ENCODE results near the gene KCNJ2. TPM values are rescaled to one million over a fixed set of nuclear protein-coding genes. Genes with fewer than 3 reads are reported as not detected.

The KCNJ2 gene
- total and polyA plus RNA-seq, 8 donors: 3.2 to 25.3 (median 5.4) TPM

DNA sequence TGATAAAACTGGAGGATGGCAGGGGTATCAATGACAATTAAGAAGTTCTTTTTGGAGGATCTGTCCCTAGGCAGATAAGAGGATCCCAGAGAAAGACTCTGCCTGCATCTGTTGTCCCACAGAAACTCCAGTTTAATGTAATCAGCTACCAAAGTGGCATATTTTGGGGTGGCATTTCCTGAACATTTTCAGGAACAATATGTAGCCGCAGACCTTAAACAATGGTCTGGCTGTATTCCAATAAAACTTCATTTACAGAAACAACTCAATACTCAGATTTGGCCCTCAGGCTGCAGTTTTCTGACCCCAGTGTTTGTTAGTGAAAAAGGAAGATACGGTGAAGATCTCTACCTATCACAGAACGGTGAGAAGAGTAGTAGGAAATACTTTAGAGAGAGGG is 48.2 kb upstream of the KCNJ2 start:
- ATAC-seq (no peak), DNase-seq (no peak)
- no peak overlapping the region for H3K4me3 ChIP-seq
- TF ChIP-seq, protein P1, sequence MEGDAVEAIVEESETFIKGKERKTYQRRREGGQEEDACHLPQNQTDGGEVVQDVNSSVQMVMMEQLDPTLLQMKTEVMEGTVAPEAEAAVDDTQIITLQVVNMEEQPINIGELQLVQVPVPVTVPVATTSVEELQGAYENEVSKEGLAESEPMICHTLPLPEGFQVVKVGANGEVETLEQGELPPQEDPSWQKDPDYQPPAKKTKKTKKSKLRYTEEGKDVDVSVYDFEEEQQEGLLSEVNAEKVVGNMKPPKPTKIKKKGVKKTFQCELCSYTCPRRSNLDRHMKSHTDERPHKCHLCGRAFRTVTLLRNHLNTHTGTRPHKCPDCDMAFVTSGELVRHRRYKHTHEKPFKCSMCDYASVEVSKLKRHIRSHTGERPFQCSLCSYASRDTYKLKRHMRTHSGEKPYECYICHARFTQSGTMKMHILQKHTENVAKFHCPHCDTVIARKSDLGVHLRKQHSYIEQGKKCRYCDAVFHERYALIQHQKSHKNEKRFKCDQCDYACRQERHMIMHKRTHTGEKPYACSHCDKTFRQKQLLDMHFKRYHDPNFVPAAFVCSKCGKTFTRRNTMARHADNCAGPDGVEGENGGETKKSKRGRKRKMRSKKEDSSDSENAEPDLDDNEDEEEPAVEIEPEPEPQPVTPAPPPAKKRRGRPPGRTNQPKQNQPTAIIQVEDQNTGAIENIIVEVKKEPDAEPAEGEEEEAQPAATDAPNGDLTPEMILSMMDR (IDR thresholded peaks at IDR 0.05): no peak
- H3K36me3 ChIP-seq: no peaks in the 10 kb centered on the region
- no peak overlapping the region for H3K27ac ChIP-seq
- H3K9me3 ChIP-seq: no peaks in the 10 kb centered on the region
- no peaks in the 10 kb centered on the region for H3K27me3 ChIP-seq
- intact Hi-C loops (cut with DNase I): no loop called here
- H3K4me1 ChIP-seq: peaks cover 0 to 28% of the 10 kb centered on the region in 2 donors

- Histone ChIP-seq H3K9me3 (no peaks in the 10 kb centered on the region), H3K36me3 (no peaks in the 10 kb centered on the region), H3K4me1 (peaks cover 0 to 28% of the 10 kb centered on the region in 2 donors), H3K27me3 (no peaks in the 10 kb centered on the region), H3K4me3 (no peak overlapping the region), H3K27ac (no peak overlapping the region)
- ATAC-seq (peak; percentile 29), DNase-seq (no peak)
- TF ChIP-seq, protein P1 (IDR thresholded peaks at IDR 0.05): no peak
- intact Hi-C loops (cut with DNase I): no loop called here
Measured at GRCh38 chr17:70123193-70123592, 46.1 kb upstream of the KCNJ2 start.

DNA sequence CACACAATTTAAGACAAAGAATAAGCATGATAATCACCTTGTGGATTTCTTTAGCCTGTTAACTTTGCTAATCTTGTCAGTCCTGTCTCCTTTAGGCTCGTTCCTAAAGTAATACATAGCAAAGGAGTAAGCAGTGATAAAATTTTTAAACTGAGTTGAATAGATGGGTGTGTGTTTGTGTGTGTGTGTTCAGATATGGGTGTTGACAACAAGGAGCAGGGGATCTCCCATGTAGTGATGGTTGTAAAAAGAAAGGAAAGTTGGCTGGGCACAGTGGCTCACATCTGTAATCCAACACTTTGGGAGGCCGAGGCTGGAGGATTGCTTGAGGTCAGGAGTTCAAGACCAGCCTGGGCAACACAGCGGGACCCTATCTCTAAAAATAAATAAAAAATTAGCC is 44.6 kb upstream of the KCNJ2 start:
- TF ChIP-seq, protein P1 (IDR thresholded peaks at IDR 0.05): no peak
- ATAC-seq: no peak
- intact Hi-C loops (cut with DNase I): no loop called here

GRCh38 chr17:70127221-70127873 is 42.0 kb upstream of the KCNJ2 start:
- H3K4me1 ChIP-seq: peaks cover 0 to 11% of the 10 kb centered on the region in 2 donors
- H3K9me3 ChIP-seq: no peaks in the 10 kb centered on the region
- no peak overlapping the region for H3K4me3 ChIP-seq
- TF ChIP-seq, protein P1 (IDR thresholded peaks at IDR 0.05): no peak
- no peaks in the 10 kb centered on the region for H3K27me3 ChIP-seq
- no peaks in the 10 kb centered on the region for H3K36me3 ChIP-seq
- DNase-seq: no peak
- no peak overlapping the region for H3K27ac ChIP-seq
- intact Hi-C loops (cut with DNase I): no loop called here
- ATAC-seq: no peak

More for the DNA sequence above, 44.6 kb upstream of the KCNJ2 start:
- Histone ChIP-seq H3K27me3 (no peaks in the 10 kb centered on the region), H3K27ac (no peak overlapping the region), H3K36me3 (no peaks in the 10 kb centered on the region), H3K4me3 (no peak overlapping the region), H3K9me3 (no peaks in the 10 kb centered on the region), H3K4me1 (peaks cover 0 to 24% of the 10 kb centered on the region in 2 donors)
- DNase-seq: no peak

DNA sequence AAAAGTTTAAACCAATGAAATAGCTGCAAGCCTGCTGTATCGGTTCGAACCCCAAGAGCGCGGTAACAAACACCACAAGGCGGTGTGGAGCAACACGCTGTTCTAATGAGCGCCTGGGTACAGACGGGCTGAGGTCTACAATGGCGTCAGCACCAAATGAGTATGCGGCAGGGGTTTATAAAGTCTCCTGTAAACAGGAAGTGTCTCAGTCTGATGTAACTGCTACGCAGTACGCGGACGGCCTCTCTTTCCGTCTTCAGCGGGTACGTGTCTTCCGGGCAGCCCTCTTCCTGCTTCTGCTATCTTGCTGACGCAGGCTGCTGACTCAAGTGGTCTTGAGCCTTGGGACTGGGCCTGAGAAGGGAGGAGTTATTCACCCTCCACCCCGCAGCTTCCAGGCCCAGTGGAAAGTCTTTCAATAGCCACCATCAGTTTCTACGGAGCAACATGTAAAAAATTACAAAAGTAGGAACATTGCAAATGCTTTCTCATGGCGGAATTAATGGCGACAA is 40.5 kb upstream of the KCNJ2 start:
- DNase-seq: no peak
- TF ChIP-seq, protein P1 (IDR thresholded peaks at IDR 0.05): no peak
- intact Hi-C loops (cut with DNase I): no loop called here

More for the DNA sequence above, 40.5 kb upstream of the KCNJ2 start:
- Histone ChIP-seq H3K27ac (no peak overlapping the region), H3K27me3 (no peaks in the 10 kb centered on the region), H3K36me3 (no peaks in the 10 kb centered on the region), H3K4me1 (no peaks in the 10 kb centered on the region), H3K4me3 (no peak overlapping the region), H3K9me3 (no peaks in the 10 kb centered on the region)
- no peak for ATAC-seq

All from left lung (tissue), 10 donors.